Vagina (tissue), 2 donors: ENCODE data around the gene GPR142.

ENCODE experiments used
- CTCF ChIP-seq, 3 experiments: fragments of 450-650 bp in 2 of 3; fragments of 200-600 bp in 1 of 3; sonication (generic) in 1 of 3; IDR thresholded peaks; one replicate each; pipeline ENCODE4 v1.5.1; 2017 to 2019; ENCODE audit warnings: antibody characterized with exemption in 3 of 3, mild to moderate bottlenecking in 2 of 3, moderate library complexity in 2 of 3
- POLR2A ChIP-seq, 2 donors: fragments of 450-650 bp; IDR thresholded peaks; one replicate each; pipeline ENCODE4 v1.6.1; 2017; ENCODE audit warnings: antibody characterized with exemption in 2 of 2, mild to moderate bottlenecking in 2 of 2, moderate library complexity in 2 of 2
- POLR2AphosphoS5 ChIP-seq, 2 donors: sonication (generic); formaldehyde crosslinking; IDR thresholded peaks; one replicate each; pipeline ENCODE4 v1.9.0; 2017; ENCODE audit warnings: antibody characterized with exemption in 2 of 2, mild to moderate bottlenecking in 2 of 2, low read depth in 1 of 2; ENCODE audit not compliant: insufficient read depth in 1 of 2

- TF ChIP-seq POLR2A (IDR thresholded peaks at IDR 0.05) (no peak), CTCF (IDR thresholded peaks at IDR 0.05) (no peak), POLR2AphosphoS5 (IDR thresholded peaks at IDR 0.05; ENCODE audit: insufficient read depth in 1 of 2, low read depth in 1 of 2) (no peak)
Observed at GRCh38 chr17:74334393-74335039, 32.8 kb upstream of the GPR142 start.
